Measurements from ENCODE around the gene BTBD16.

The BTBD16 gene

GRCh38 chr10:122277526-122278136 lies 6.5 kb downstream of the BTBD16 start:
- no peak overlapping the region for H3K27ac Mint-ChIP-seq
- no peaks in the 10 kb centered on the region for H3K9me3 Mint-ChIP-seq

GRCh38 chr10:122279725-122280141 lies 8.6 kb downstream of the BTBD16 start:
- H3K36me3 Mint-ChIP-seq (ENCODE audit: low read depth) = no peaks in the 10 kb centered on the region
- H3K27me3 Mint-ChIP-seq = peaks cover 23% of the 10 kb centered on the region
- no peak overlapping the region for H3K4me3 Mint-ChIP-seq
- H3K4me1 Mint-ChIP-seq (ENCODE audit: low read depth) = no peaks in the 10 kb centered on the region
- H3K9me3 Mint-ChIP-seq = no peaks in the 10 kb centered on the region
- no peak overlapping the region for H3K27ac Mint-ChIP-seq

More at GRCh38 chr10:122277526-122278136, 6.5 kb downstream of the BTBD16 start:
- Mint-ChIP-seq H3K4me3 (no peak overlapping the region), H3K36me3 (ENCODE audit: low read depth) (no peaks in the 10 kb centered on the region), H3K27me3 (peaks cover 28% of the 10 kb centered on the region), H3K4me1 (ENCODE audit: low read depth) (no peaks in the 10 kb centered on the region)

GRCh38 chr10:122280156-122280555 lies 9.1 kb downstream of the BTBD16 start:
- Mint-ChIP-seq H3K4me3 (no peak overlapping the region), H3K27ac (no peak overlapping the region), H3K27me3 (peaks cover 23% of the 10 kb centered on the region)

GRCh38 chr10:122281018-122281626 lies 10.0 kb downstream of the BTBD16 start:
- Mint-ChIP-seq H3K27ac (no peak overlapping the region), H3K36me3 (ENCODE audit: low read depth) (no peaks in the 10 kb centered on the region), H3K9me3 (no peaks in the 10 kb centered on the region)

More at GRCh38 chr10:122280156-122280555, 9.1 kb downstream of the BTBD16 start:
- H3K36me3 Mint-ChIP-seq (ENCODE audit: low read depth) = no peaks in the 10 kb centered on the region
- no peaks in the 10 kb centered on the region for H3K9me3 Mint-ChIP-seq
- H3K4me1 Mint-ChIP-seq (ENCODE audit: low read depth) = no peaks in the 10 kb centered on the region

GRCh38 chr10:122281751-122282150 lies 10.7 kb downstream of the BTBD16 start:
- Mint-ChIP-seq H3K9me3 (no peaks in the 10 kb centered on the region), H3K27me3 (peaks cover 20% of the 10 kb centered on the region), H3K36me3 (ENCODE audit: low read depth) (no peaks in the 10 kb centered on the region), H3K4me3 (no peak overlapping the region), H3K27ac (no peak overlapping the region), H3K4me1 (ENCODE audit: low read depth) (no peaks in the 10 kb centered on the region)

More at GRCh38 chr10:122281018-122281626, 10.0 kb downstream of the BTBD16 start:
- no peak overlapping the region for H3K4me3 Mint-ChIP-seq
- peaks cover 23% of the 10 kb centered on the region for H3K27me3 Mint-ChIP-seq
- no peaks in the 10 kb centered on the region for H3K4me1 Mint-ChIP-seq (ENCODE audit: low read depth)

GRCh38 chr10:122282253-122282671 lies 11.2 kb downstream of the BTBD16 start:
- H3K36me3 Mint-ChIP-seq (ENCODE audit: low read depth) = no peaks in the 10 kb centered on the region
- no peaks in the 10 kb centered on the region for H3K4me1 Mint-ChIP-seq (ENCODE audit: low read depth)
- no peak overlapping the region for H3K4me3 Mint-ChIP-seq
- no peak overlapping the region for H3K27ac Mint-ChIP-seq
- peaks cover 19% of the 10 kb centered on the region for H3K27me3 Mint-ChIP-seq
- H3K9me3 Mint-ChIP-seq = no peaks in the 10 kb centered on the region

GRCh38 chr10:122282909-122283308 lies 11.8 kb downstream of the BTBD16 start:
- H3K27ac Mint-ChIP-seq = no peak overlapping the region
- no peak overlapping the region for H3K4me3 Mint-ChIP-seq
- no peaks in the 10 kb centered on the region for H3K4me1 Mint-ChIP-seq (ENCODE audit: low read depth)
- peaks cover 19% of the 10 kb centered on the region for H3K27me3 Mint-ChIP-seq
- H3K36me3 Mint-ChIP-seq (ENCODE audit: low read depth) = no peaks in the 10 kb centered on the region
- H3K9me3 Mint-ChIP-seq = no peaks in the 10 kb centered on the region

GRCh38 chr10:122285506-122286444 lies 14.7 kb downstream of the BTBD16 start:
- Mint-ChIP-seq H3K27ac (no peak overlapping the region), H3K4me1 (ENCODE audit: low read depth) (no peaks in the 10 kb centered on the region), H3K36me3 (ENCODE audit: low read depth) (no peaks in the 10 kb centered on the region), H3K27me3 (peaks cover 10% of the 10 kb centered on the region), H3K4me3 (no peak overlapping the region), H3K9me3 (no peaks in the 10 kb centered on the region)

- H3K27ac Mint-ChIP-seq = no peak overlapping the region
- peaks cover 5% of the 10 kb centered on the region for H3K27me3 Mint-ChIP-seq
- no peaks in the 10 kb centered on the region for H3K9me3 Mint-ChIP-seq
Observed at GRCh38 chr10:122286867-122287266, 15.8 kb downstream of the BTBD16 start.

GRCh38 chr10:122287570-122287969 lies 16.5 kb downstream of the BTBD16 start:
- H3K27me3 Mint-ChIP-seq = no peaks in the 10 kb centered on the region
- no peaks in the 10 kb centered on the region for H3K4me1 Mint-ChIP-seq (ENCODE audit: low read depth)
- H3K9me3 Mint-ChIP-seq = no peaks in the 10 kb centered on the region
- H3K36me3 Mint-ChIP-seq (ENCODE audit: low read depth) = no peaks in the 10 kb centered on the region
- H3K4me3 Mint-ChIP-seq = no peak overlapping the region
- no peak overlapping the region for H3K27ac Mint-ChIP-seq

More at GRCh38 chr10:122286867-122287266, 15.8 kb downstream of the BTBD16 start:
- no peaks in the 10 kb centered on the region for H3K4me1 Mint-ChIP-seq (ENCODE audit: low read depth)
- H3K36me3 Mint-ChIP-seq (ENCODE audit: low read depth) = no peaks in the 10 kb centered on the region
- no peak overlapping the region for H3K4me3 Mint-ChIP-seq

GRCh38 chr10:122288262-122288661 lies 17.2 kb downstream of the BTBD16 start:
- no peaks in the 10 kb centered on the region for H3K9me3 Mint-ChIP-seq
- H3K27ac Mint-ChIP-seq = no peak overlapping the region
- no peaks in the 10 kb centered on the region for H3K27me3 Mint-ChIP-seq
- no peak overlapping the region for H3K4me3 Mint-ChIP-seq
- H3K4me1 Mint-ChIP-seq (ENCODE audit: low read depth) = no peaks in the 10 kb centered on the region
- no peaks in the 10 kb centered on the region for H3K36me3 Mint-ChIP-seq (ENCODE audit: low read depth)

GRCh38 chr10:122288917-122289316 lies 17.8 kb downstream of the BTBD16 start:
- H3K27me3 Mint-ChIP-seq = no peaks in the 10 kb centered on the region
- H3K9me3 Mint-ChIP-seq = no peaks in the 10 kb centered on the region
- H3K27ac Mint-ChIP-seq = no peak overlapping the region
- H3K4me3 Mint-ChIP-seq = no peak overlapping the region
- H3K36me3 Mint-ChIP-seq (ENCODE audit: low read depth) = no peaks in the 10 kb centered on the region
- H3K4me1 Mint-ChIP-seq (ENCODE audit: low read depth) = no peaks in the 10 kb centered on the region

GRCh38 chr10:122290334-122290733 lies 19.2 kb downstream of the BTBD16 start:
- Mint-ChIP-seq H3K27me3 (no peaks in the 10 kb centered on the region), H3K4me3 (no peak overlapping the region), H3K27ac (no peak overlapping the region), H3K36me3 (ENCODE audit: low read depth) (no peaks in the 10 kb centered on the region), H3K4me1 (ENCODE audit: low read depth) (no peaks in the 10 kb centered on the region), H3K9me3 (no peaks in the 10 kb centered on the region)

GRCh38 chr10:122290833-122291532 lies 19.9 kb downstream of the BTBD16 start:
- Mint-ChIP-seq H3K4me3 (no peak overlapping the region), H3K9me3 (no peaks in the 10 kb centered on the region), H3K36me3 (ENCODE audit: low read depth) (no peaks in the 10 kb centered on the region), H3K27ac (no peak overlapping the region), H3K4me1 (ENCODE audit: low read depth) (no peaks in the 10 kb centered on the region), H3K27me3 (no peaks in the 10 kb centered on the region)

Data from stimulated activated naive CD8-positive, alpha-beta T cell treated with anti-CD3 and anti-CD28 coated beads, Interleukin-15, Interleukin-2, amounts not matched to agents 100 ng/mL and 50 ng/mL, for 24 hours (primary cell).